ENCODE data around the gene APBA3.

Gene APBA3

GRCh38 chr19:3752492-3752891 lies 9.0 kb downstream of the APBA3 start:
- FAIRE-seq (no peak), DNase-seq (ENCODE audit: insufficient read length, low spot score) (no peak)
- no peak for TF ChIP-seq CTCF (IDR thresholded peaks at IDR 0.05; ENCODE audit: insufficient read depth, missing control alignments)

GRCh38 chr19:3751236-3751635 lies 10.3 kb downstream of the APBA3 start:
- FAIRE-seq (no peak), DNase-seq (ENCODE audit: insufficient read length, low spot score) (no peak)
- TF ChIP-seq CTCF (IDR thresholded peaks at IDR 0.05; ENCODE audit: insufficient read depth, missing control alignments), result no peak

- no peak for TF ChIP-seq CTCF (IDR thresholded peaks at IDR 0.05; ENCODE audit: insufficient read depth, missing control alignments)
- FAIRE-seq (no peak), DNase-seq (ENCODE audit: insufficient read length, low spot score) (no peak)
Observed at GRCh38 chr19:3750211-3750610, 11.3 kb downstream of the APBA3 start.

- FAIRE-seq, result no peak
- no peak for TF ChIP-seq CTCF (IDR thresholded peaks at IDR 0.05; ENCODE audit: insufficient read depth, missing control alignments)
- DNase-seq (ENCODE audit: insufficient read length, low spot score), result no peak
Observed at GRCh38 chr19:3748965-3749364, 12.5 kb downstream of the APBA3 start.

GRCh38 chr19:3746371-3747056 lies 15.0 kb downstream of the APBA3 start:
- DNase-seq (ENCODE audit: insufficient read length, low spot score) (no peak), FAIRE-seq (no peak)
- no peak for TF ChIP-seq CTCF (IDR thresholded peaks at IDR 0.05; ENCODE audit: insufficient read depth, missing control alignments)

GRCh38 chr19:3745363-3746045 lies 16.0 kb downstream of the APBA3 start:
- FAIRE-seq, result no peak
- DNase-seq (ENCODE audit: insufficient read length, low spot score), result no peak
- TF ChIP-seq CTCF (IDR thresholded peaks at IDR 0.05; ENCODE audit: insufficient read depth, missing control alignments), result no peak

GRCh38 chr19:3743486-3743885 lies 18.0 kb downstream of the APBA3 start:
- TF ChIP-seq CTCF (IDR thresholded peaks at IDR 0.05; ENCODE audit: insufficient read depth, missing control alignments), result no peak

More at GRCh38 chr19:3743486-3743885, 18.0 kb downstream of the APBA3 start:
- no peak for DNase-seq (ENCODE audit: insufficient read length, low spot score)
- no peak for FAIRE-seq
